Left lobe of liver (tissue), 2 donors: ENCODE results near the gene GMDS. TPM values are rescaled to one million over a fixed set of nuclear protein-coding genes. Genes with fewer than 3 reads are reported as not detected.

Source experiments
- ATAC-seq: fragments of 200-7000 bp; cut with Tn5 transposase; one replicate; pipeline ENCODE4 v1.9.1; 2020; ENCODE audit warnings: mild to moderate bottlenecking, moderate library complexity
- DNase-seq: peaks from one replicate; pipeline ENCODE4 v3.0.0-alpha.2; 2020; ENCODE audit warnings: low spot score
- total RNA-seq: library from RNA; stranded (reverse); gene quantifications from one replicate; pipeline ENCODE4 v1.2.1, GENCODE V29; 2021
- donor health status: DM: no; HTN: no; CAD: no; lungs with moderate emphysema.
- donor health status: DM: no; HTN: yes; CAD: no.

The GMDS gene
- total RNA-seq, 1 donor from 2014 or later, result 23.9 TPM

GRCh38 chr6:1612299-1612973 lies 633.0 kb downstream of the GMDS start:
- ATAC-seq (no peak), DNase-seq (no peak)

GRCh38 chr6:1611572-1612298 lies 633.7 kb downstream of the GMDS start:
- no peak for ATAC-seq
- no peak for DNase-seq

- DNase-seq (no peak), ATAC-seq (no peak)
Observed at GRCh38 chr6:1611322-1611571, 634.2 kb downstream of the GMDS start.

GRCh38 chr6:1610497-1611321 lies 634.7 kb downstream of the GMDS start:
- DNase-seq, result no peak
- no peak for ATAC-seq

- peak; percentile 86 for DNase-seq
- peak; percentile 86 for ATAC-seq
Observed at GRCh38 chr6:1609648-1610496, 635.5 kb downstream of the GMDS start, which contains the start of gene FOXC1. TSS of gene FOXC1 (plus strand) at chr6:1609915. CDS start at chr6:1610446, 531 bp downstream.

- no peak for DNase-seq
- ATAC-seq, result no peak
Observed at GRCh38 chr6:1609041-1609647, 636.3 kb downstream of the GMDS start.

- ATAC-seq (no peak), DNase-seq (no peak)
Observed at GRCh38 chr6:1608222-1609040, 637.0 kb downstream of the GMDS start.

GRCh38 chr6:1607516-1608221 lies 637.7 kb downstream of the GMDS start:
- no peak for DNase-seq
- ATAC-seq, result peak; percentile 5

GRCh38 chr6:1606780-1607515 lies 638.5 kb downstream of the GMDS start:
- no peak for DNase-seq
- no peak for ATAC-seq

GRCh38 chr6:1605893-1606779 lies 639.3 kb downstream of the GMDS start:
- no peak for DNase-seq
- ATAC-seq, result no peak

GRCh38 chr6:1605004-1605892 lies 640.2 kb downstream of the GMDS start:
- no peak for DNase-seq
- peak; percentile 28 for ATAC-seq

- ATAC-seq (peak; percentile 95), DNase-seq (peak; percentile 72)
Observed at GRCh38 chr6:1604158-1605003, 641.0 kb downstream of the GMDS start.

- ATAC-seq, result no peak
- no peak for DNase-seq
Observed at GRCh38 chr6:1603708-1604107, 641.7 kb downstream of the GMDS start.

- DNase-seq (no peak), ATAC-seq (no peak)
Observed at GRCh38 chr6:1602049-1602713, 643.2 kb downstream of the GMDS start.
